KG1 (cell line): ENCODE results near the gene CMIP.

Experiments
- DNase-seq: peaks from one replicate; lab custom pipeline; 2025; lab: John Stamatoyannopoulos, UW

The CMIP gene

DNA sequence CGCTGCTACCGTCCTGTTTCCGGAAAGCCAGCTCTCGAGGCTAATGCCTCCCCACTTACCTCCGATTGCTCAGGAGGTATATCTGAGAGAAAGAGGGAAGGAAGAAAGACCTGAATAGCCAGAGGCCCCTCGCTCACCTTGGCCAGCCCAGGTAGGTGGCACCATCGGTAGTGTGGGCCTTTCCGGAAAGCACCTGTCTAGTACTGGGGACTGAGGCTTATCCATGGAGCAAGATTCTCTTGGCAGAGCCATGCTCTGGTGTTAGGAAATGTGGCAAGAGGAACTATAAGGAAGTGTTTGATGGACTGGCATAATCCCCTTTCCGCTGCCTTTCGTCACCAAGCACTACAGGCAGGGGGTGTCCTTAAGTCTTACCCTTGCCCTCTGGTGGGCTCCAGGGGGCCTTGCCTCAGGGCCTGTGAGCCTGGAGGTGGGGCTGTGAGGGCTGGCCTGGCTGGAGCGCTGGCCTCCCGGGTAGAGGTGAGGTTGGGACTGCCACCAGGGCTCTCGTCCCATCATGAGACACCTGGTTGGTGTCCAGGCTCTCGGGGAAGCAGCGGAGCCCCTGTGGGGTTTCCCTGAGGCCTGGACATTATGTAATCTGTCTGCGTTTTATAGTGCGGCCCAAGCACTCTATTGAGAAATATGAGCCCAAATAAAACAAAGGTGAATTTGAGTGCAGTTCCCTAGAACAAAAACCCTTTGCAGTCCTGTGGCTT is 2.9 kb downstream of the CMIP start:
- no peak for DNase-seq

- no peak for DNase-seq
Observed at GRCh38 chr16:81448154-81449131, 3.8 kb downstream of the CMIP start.

GRCh38 chr16:81449241-81449640 is 4.6 kb downstream of the CMIP start:
- no peak for DNase-seq

DNA sequence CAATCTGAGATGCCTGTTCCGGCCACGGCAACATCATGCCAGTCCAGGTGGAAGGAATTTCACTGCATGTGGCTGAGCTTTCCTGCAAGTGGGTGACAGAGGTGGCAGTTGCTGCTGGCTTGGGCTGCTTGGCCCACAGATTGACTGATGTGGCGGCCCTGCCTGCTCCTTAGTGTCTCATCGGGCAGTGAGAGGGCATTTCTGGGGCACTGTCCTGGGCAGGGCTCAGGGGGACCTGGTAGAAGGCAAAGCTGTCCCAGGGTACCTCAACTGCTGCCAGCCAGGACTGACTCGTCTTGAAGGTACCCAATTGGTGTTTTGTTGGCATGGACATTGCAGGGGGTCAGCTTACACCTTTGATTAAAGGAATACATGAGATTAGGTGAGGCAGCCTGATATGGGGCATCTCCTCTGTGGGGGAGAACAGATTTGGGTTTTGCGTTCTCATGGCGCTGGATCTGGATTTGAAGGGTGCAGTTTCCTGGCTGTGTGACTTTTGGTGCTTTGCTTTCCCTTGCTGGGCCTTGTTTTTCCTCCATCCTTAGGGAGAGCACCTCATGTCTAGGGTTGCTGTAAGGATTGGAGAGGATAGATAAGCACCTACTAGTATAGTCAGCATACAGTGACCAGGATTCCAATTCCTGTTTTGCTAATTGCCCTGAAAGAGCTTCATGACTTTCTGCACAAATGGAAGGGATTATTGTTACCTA is 5.4 kb downstream of the CMIP start:
- DNase-seq = no peak

- DNase-seq = no peak
Observed at GRCh38 chr16:81450783-81451491, 6.3 kb downstream of the CMIP start.

DNA sequence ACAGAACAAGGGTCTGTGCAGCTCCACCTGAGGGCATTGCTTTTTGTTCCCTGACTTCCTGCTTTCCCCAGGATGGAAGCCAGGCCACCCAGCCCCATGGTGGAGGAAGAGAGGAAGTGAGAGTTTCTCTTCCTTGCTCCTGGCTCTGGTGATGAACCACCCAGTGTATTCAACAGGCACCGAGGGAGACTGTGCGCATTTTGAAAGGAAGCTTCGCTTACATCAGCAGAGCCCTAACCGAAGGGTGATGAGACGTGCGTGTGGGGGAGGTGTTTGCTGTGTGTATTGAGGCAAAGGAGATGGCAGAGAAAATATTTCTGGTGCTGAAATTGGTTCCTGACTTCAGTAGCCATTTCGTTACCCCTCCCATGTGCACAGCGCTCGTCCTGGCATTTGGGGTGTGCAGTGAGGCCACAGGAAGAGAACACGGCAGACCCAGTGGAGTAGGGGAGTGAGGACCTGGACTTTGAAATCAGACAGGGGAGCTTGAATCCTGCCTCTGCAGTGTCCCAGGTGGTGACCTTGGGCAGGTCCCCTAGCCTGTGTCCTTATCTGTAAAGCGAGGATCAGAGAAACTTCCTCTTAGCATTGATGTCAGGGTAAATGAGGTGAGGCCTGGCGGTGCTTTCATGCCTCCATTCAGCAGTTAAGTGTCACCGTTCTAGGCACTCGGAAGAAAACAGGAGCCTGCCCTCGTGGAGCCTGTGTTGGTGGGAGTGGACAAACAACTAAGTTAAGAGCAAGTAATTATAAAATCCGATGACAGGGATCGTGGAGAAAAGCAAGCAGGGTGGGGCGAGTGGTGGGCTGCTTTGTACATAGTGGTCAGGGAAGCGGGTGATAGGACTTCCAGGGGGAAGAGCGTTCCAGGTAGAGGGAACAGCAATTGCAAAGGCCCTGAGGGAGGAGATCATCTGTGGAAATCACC is 7.4 kb downstream of the CMIP start:
- DNase-seq = no peak

- DNase-seq = no peak
Observed at GRCh38 chr16:81453091-81453728, 8.6 kb downstream of the CMIP start.

GRCh38 chr16:81454044-81454443 is 9.4 kb downstream of the CMIP start:
- DNase-seq = no peak

GRCh38 chr16:81455006-81455405 is 10.4 kb downstream of the CMIP start:
- no peak for DNase-seq

- no peak for DNase-seq
Observed at GRCh38 chr16:81455720-81456494, 11.3 kb downstream of the CMIP start.

DNA sequence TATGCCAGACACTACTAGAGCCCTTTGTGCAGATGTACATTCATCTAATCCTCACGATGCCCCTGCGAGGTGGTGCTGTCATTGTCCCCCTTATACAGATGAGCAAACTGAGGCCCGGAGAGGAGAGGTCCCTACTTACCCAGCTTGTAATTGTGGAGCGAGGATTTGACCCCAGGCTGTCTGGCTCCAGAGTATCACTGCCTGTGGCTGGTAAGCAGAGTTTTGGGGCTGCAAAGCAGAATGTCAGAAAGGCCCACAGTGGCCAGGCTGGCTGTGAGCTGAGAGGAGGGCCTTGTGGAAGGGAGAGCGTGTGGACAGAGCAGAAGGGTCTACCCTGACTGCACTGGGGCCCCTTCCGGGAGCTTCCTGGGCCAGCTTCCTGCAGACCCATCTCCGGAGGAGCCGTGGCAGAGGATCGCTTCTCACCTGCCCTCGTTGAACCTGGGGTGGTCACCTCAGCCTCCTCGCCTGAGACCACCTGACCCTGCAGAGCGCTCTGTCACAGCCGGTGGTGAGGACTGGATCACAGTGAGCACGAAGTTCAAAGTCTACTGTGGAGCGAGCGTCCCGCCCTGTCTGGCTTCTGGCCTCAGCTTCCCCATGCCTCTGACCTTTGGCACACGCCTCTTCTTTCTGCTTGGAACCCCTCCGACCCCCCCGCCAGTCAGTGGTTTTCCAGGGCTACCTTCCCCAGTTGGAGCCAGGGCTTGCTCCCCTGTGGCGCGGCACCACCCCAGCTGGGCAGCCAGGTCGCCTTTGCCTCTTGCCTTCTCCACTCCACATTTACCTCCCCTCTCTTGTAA is 12.1 kb downstream of the CMIP start:
- no peak for DNase-seq

DNA sequence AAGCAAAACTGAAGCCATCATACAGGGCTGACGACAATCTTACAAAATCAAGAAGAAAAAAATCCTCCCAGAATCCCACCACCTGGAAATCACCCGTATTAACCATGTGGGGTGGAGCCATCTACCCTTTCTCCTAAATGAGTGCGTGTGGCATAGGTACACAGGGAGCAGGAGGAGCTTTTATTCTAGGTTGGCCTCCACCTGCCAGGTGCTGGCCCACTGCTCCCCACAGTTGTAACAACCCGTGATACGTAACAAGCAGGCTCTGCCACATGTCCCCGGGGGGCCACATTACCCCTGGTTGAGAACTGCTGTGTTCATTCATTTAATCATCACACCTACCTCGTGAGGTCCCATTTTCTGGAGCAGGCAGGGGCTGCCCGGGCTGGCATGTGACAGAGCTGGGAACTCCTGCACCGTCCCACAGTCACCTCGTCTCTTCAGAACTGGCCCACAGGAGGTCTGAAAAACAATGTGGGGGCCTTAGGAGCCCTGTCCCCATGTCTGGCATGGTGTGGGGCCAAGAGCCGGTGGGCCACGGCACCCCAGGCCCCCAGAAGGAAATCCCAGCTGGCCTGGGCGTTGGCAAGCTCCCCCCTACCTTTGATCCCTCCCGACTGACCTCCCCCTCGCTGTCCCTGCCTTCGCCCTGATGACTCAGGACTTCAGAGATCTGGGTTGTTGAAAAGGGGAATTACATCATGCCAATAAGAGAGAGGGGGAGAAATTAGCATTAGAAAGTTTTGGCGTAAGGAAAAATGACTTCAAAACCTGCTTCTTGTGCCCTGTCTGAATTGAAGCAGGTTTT is 12.9 kb downstream of the CMIP start:
- DNase-seq = no peak

DNA sequence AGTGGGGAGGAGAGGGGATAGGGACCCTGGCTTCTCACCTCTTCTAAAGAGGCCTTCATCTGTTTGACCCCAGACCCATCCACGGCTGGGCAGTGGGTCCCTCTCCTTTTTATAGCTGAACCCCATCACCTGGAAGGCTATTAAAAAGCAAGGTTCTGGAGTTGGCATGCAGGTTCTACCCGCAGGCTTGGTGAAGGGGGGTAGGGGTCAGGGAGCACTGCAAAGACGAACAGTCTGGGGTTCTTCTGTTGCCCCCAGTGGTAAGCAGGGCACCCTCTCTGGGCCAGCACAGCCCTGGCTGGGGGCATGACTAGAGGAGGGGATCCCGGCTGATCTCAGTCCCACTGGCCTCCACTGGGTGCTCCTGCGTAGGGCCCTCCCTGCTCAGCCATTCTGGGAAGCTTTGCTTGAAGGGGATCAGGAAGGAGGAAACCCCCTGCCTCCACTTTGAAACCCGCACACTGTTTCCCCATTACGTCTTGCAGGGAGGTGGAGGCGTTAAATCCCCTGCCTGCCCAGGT is 13.6 kb downstream of the CMIP start:
- DNase-seq = no peak

GRCh38 chr16:81458827-81459598 is 14.4 kb downstream of the CMIP start:
- no peak for DNase-seq

DNA sequence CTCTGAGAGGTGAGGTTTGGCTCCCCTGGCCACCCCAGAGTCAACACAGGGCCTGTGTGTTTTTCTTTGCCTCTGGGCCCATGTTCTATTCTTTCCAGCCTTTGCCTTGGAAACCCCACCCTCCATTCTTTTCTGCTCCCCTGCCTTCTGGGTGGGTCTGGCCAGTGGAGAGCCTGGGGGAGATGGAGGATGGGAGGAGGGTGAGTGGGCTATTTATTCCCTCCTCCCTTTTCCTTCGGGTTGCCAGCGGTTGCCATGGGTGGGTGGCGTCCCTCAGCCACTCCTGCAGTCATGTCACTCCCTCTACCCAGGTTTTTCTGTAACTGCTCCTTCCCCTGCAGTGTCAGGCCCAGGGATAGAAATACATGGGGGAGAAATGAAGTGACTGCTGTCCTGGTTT is 15.5 kb downstream of the CMIP start:
- DNase-seq = no peak

GRCh38 chr16:81461243-81461642 is 16.6 kb downstream of the CMIP start:
- DNase-seq = no peak

GRCh38 chr16:81461766-81462165 is 17.2 kb downstream of the CMIP start:
- DNase-seq = no peak
